Activated CD4-positive, alpha-beta T cell treated with anti-CD3 and anti-CD28 coated beads for 24 hours (primary cell): ENCODE measurements around the gene FUOM.

Source experiments
- DNase-seq, 2 donors: peaks; one replicate each; pipeline ENCODE4 v3.0.0-alpha.2; 2020; ENCODE audit warnings: low read depth in 2 of 2

Gene FUOM

GRCh38 chr10:133357285-133358161 is at the start of gene FUOM:
Gene FUOM (minus strand): TSS chr10:133358019. CDS start chr10:133358007, 12 bp downstream.
- peak; percentile 58 to 59 for DNase-seq

GRCh38 chr10:133405844-133406527 is 48.2 kb upstream of the FUOM start:
- DNase-seq, result no peak

GRCh38 chr10:133405272-133405671 is 47.5 kb upstream of the FUOM start:
- DNase-seq, result no peak

- DNase-seq, result no peak
Measured at GRCh38 chr10:133403784-133404183, 46.0 kb upstream of the FUOM start.

GRCh38 chr10:133403359-133403758 is 45.5 kb upstream of the FUOM start:
- DNase-seq, result no peak

- no peak for DNase-seq
Measured at GRCh38 chr10:133401981-133402725, 44.3 kb upstream of the FUOM start.

- no peak for DNase-seq
Measured at GRCh38 chr10:133401500-133401899, 43.7 kb upstream of the FUOM start.

GRCh38 chr10:133400624-133401424 is 43.0 kb upstream of the FUOM start:
- no peak for DNase-seq

GRCh38 chr10:133399123-133399601 is 41.3 kb upstream of the FUOM start:
- DNase-seq, result no peak

- no peak for DNase-seq
Measured at GRCh38 chr10:133397938-133398337, 40.1 kb upstream of the FUOM start.

GRCh38 chr10:133396035-133396624 is 38.3 kb upstream of the FUOM start:
- DNase-seq, result no peak

- DNase-seq, result no peak
Measured at GRCh38 chr10:133394801-133395221, 37.0 kb upstream of the FUOM start.

GRCh38 chr10:133394064-133394663 is 36.3 kb upstream of the FUOM start, which contains the start of gene MTG1:
Gene MTG1 (plus strand): TSS chr10:133394157. CDS start chr10:133394221, 64 bp downstream.
- peak; percentile 91 to 93 for DNase-seq

- DNase-seq, result no peak
Measured at GRCh38 chr10:133393401-133394063, 35.7 kb upstream of the FUOM start.

GRCh38 chr10:133391761-133392518 is 34.1 kb upstream of the FUOM start:
- DNase-seq, result no peak

- no peak for DNase-seq
Measured at GRCh38 chr10:133391249-133391635, 33.4 kb upstream of the FUOM start.

GRCh38 chr10:133390597-133391248 is 32.9 kb upstream of the FUOM start:
- no peak for DNase-seq

GRCh38 chr10:133388973-133389818 is 31.4 kb upstream of the FUOM start:
- DNase-seq, result no peak
